ENCODE measurements around the gene RBP5. TPM values are rescaled to one million over a fixed set of nuclear protein-coding genes. Genes with fewer than 3 reads are reported as not detected.

Gene RBP5
- total and polyA plus RNA-seq, 10 of the 15 experiments (the other 5 are each of a cell fraction or from before 2014, with no cell fraction given), result 0.11 to 1.1 (median 0.31) TPM; not detected in 4

DNA sequence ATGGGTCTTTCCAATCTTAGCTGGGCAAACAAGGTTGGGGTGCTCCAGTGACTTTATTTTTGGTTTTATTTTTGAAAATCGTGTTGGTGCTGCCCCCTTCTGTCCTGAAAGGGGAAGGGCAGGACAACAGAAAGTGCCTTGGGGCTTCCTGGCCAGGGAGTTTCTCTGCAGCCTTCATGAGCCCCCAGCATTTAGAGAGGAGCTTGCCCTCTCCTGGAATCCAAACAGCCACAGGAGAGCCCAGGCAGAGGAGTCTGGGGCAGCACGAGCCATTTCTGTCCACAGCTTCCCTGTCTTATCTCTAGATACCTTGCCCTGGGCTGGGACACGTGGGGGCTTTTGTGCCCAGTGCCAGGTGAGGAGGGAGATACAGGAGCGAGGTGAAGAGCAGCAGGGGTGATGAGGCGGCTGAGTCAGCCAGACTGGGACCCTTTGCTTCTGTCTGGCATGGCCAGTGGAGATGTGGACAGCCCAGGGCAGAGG is 15.3 kb downstream of the RBP5 start (continued):
- TF ChIP-seq, protein P1, sequence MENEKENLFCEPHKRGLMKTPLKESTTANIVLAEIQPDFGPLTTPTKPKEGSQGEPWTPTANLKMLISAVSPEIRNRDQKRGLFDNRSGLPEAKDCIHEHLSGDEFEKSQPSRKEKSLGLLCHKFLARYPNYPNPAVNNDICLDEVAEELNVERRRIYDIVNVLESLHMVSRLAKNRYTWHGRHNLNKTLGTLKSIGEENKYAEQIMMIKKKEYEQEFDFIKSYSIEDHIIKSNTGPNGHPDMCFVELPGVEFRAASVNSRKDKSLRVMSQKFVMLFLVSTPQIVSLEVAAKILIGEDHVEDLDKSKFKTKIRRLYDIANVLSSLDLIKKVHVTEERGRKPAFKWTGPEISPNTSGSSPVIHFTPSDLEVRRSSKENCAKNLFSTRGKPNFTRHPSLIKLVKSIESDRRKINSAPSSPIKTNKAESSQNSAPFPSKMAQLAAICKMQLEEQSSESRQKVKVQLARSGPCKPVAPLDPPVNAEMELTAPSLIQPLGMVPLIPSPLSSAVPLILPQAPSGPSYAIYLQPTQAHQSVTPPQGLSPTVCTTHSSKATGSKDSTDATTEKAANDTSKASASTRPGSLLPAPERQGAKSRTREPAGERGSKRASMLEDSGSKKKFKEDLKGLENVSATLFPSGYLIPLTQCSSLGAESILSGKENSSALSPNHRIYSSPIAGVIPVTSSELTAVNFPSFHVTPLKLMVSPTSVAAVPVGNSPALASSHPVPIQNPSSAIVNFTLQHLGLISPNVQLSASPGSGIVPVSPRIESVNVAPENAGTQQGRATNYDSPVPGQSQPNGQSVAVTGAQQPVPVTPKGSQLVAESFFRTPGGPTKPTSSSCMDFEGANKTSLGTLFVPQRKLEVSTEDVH (IDR thresholded peaks at IDR 0.05; ENCODE audit: low read depth, partially characterized antibody), result no peak
- TF ChIP-seq MTA2 (IDR thresholded peaks at IDR 0.05; ENCODE audit: low read depth), result no peak
- TF ChIP-seq, protein P2, sequence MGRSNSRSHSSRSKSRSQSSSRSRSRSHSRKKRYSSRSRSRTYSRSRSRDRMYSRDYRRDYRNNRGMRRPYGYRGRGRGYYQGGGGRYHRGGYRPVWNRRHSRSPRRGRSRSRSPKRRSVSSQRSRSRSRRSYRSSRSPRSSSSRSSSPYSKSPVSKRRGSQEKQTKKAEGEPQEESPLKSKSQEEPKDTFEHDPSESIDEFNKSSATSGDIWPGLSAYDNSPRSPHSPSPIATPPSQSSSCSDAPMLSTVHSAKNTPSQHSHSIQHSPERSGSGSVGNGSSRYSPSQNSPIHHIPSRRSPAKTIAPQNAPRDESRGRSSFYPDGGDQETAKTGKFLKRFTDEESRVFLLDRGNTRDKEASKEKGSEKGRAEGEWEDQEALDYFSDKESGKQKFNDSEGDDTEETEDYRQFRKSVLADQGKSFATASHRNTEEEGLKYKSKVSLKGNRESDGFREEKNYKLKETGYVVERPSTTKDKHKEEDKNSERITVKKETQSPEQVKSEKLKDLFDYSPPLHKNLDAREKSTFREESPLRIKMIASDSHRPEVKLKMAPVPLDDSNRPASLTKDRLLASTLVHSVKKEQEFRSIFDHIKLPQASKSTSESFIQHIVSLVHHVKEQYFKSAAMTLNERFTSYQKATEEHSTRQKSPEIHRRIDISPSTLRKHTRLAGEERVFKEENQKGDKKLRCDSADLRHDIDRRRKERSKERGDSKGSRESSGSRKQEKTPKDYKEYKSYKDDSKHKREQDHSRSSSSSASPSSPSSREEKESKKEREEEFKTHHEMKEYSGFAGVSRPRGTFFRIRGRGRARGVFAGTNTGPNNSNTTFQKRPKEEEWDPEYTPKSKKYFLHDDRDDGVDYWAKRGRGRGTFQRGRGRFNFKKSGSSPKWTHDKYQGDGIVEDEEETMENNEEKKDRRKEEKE (IDR thresholded peaks at IDR 0.05), result no peak
- TF ChIP-seq, protein P3, sequence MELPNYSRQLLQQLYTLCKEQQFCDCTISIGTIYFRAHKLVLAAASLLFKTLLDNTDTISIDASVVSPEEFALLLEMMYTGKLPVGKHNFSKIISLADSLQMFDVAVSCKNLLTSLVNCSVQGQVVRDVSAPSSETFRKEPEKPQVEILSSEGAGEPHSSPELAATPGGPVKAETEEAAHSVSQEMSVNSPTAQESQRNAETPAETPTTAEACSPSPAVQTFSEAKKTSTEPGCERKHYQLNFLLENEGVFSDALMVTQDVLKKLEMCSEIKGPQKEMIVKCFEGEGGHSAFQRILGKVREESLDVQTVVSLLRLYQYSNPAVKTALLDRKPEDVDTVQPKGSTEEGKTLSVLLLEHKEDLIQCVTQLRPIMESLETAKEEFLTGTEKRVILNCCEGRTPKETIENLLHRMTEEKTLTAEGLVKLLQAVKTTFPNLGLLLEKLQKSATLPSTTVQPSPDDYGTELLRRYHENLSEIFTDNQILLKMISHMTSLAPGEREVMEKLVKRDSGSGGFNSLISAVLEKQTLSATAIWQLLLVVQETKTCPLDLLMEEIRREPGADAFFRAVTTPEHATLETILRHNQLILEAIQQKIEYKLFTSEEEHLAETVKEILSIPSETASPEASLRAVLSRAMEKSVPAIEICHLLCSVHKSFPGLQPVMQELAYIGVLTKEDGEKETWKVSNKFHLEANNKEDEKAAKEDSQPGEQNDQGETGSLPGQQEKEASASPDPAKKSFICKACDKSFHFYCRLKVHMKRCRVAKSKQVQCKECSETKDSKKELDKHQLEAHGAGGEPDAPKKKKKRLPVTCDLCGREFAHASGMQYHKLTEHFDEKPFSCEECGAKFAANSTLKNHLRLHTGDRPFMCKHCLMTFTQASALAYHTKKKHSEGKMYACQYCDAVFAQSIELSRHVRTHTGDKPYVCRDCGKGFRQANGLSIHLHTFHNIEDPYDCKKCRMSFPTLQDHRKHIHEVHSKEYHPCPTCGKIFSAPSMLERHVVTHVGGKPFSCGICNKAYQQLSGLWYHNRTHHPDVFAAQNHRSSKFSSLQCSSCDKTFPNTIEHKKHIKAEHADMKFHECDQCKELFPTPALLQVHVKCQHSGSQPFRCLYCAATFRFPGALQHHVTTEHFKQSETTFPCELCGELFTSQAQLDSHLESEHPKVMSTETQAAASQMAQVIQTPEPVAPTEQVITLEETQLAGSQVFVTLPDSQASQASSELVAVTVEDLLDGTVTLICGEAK (IDR thresholded peaks at IDR 0.05; ENCODE audit: borderline replicate concordance), result no peak; the same call in 1 of the 2 replicates
